NCI-H2081 (cell line): ENCODE results near the gene RUNX1.
"Not testable (repeated sequence)": the region's sequence is repeated elsewhere in the genome, so short reads cannot be mapped to it uniquely, and the experiment has no call there.

Source experiments
- DNase-seq, 2 experiments: peaks; one replicate each; lab custom pipeline; 2025; lab: John Stamatoyannopoulos, UW

The RUNX1 gene

GRCh38 chr21:34807146-34807880 lies 241.8 kb downstream of the RUNX1 start:
- no peak for DNase-seq

GRCh38 chr21:34806423-34806822 lies 242.7 kb downstream of the RUNX1 start:
- DNase-seq = no peak

- DNase-seq = no peak
Observed at GRCh38 chr21:34805157-34805556, 243.9 kb downstream of the RUNX1 start.

- not testable (repeated sequence) for DNase-seq
Observed at GRCh38 chr21:34804584-34804983, 244.5 kb downstream of the RUNX1 start.

- no peak for DNase-seq
Observed at GRCh38 chr21:34803782-34804370, 245.2 kb downstream of the RUNX1 start.

GRCh38 chr21:34802180-34802899 lies 246.8 kb downstream of the RUNX1 start:
- DNase-seq = no peak

GRCh38 chr21:34801519-34802132 lies 247.5 kb downstream of the RUNX1 start:
- DNase-seq = peak in 1 of 2 experiments; percentile 1

- DNase-seq = no peak
Observed at GRCh38 chr21:34800797-34801518, 248.1 kb downstream of the RUNX1 start.

- no peak for DNase-seq
Observed at GRCh38 chr21:34799092-34799491, 250.0 kb downstream of the RUNX1 start.

GRCh38 chr21:34797921-34798535 lies 251.1 kb downstream of the RUNX1 start:
- no peak for DNase-seq

- no peak for DNase-seq
Observed at GRCh38 chr21:34797201-34797525, 251.9 kb downstream of the RUNX1 start.

GRCh38 chr21:34796518-34797200 lies 252.4 kb downstream of the RUNX1 start:
- DNase-seq = no peak

GRCh38 chr21:34795548-34796180 lies 253.4 kb downstream of the RUNX1 start:
- no peak for DNase-seq

- no peak for DNase-seq
Observed at GRCh38 chr21:34795175-34795547, 253.9 kb downstream of the RUNX1 start.

- no peak for DNase-seq
Observed at GRCh38 chr21:34794686-34795085, 254.4 kb downstream of the RUNX1 start.

- DNase-seq = no peak
Observed at GRCh38 chr21:34793471-34793870, 255.6 kb downstream of the RUNX1 start.

GRCh38 chr21:34792504-34793089 lies 256.5 kb downstream of the RUNX1 start:
- no peak for DNase-seq

- no peak for DNase-seq
Observed at GRCh38 chr21:34791776-34792503, 257.2 kb downstream of the RUNX1 start.

- peak in 1 of 2 experiments; percentile 4 for DNase-seq
Observed at GRCh38 chr21:34790834-34791233, 258.3 kb downstream of the RUNX1 start.

- DNase-seq = no peak
Observed at GRCh38 chr21:34790341-34790740, 258.8 kb downstream of the RUNX1 start.
